SU-DHL-6 (cell line): ENCODE results near the gene KIN.

Experiments
- CTCF ChIP-seq: fragments of 200-600 bp; sonication (generic); IDR thresholded peaks from one replicate; pipeline ENCODE4 v1.5.1; 2017; ENCODE audit warnings: antibody characterized with exemption, mild to moderate bottlenecking, low read length, moderate library complexity; ENCODE audit not compliant: insufficient read depth, poor library complexity, severe bottlenecking
- EZH2phosphoT487 ChIP-seq: fragments of 200-600 bp; sonication (generic), shearing (Covaris generic); conservative IDR thresholded peaks from 2 replicates; pipeline ENCODE4 v1.6.1; 2018; ENCODE audit warnings: mild to moderate bottlenecking, antibody characterized with exemption, low read length, moderate library complexity, mixed read lengths

GRCh38 chr10:7832060-7832459, 44.3 kb upstream of the KIN start:
- TF ChIP-seq CTCF (no peak), EZH2phosphoT487 (no peak)
